ENCODE data around the gene KBTBD12. TPM values are rescaled to one million over a fixed set of nuclear protein-coding genes. Genes with fewer than 3 reads are reported as not detected.

The KBTBD12 gene
- total and polyA plus RNA-seq, 2 donors (not counting 3 experiments of a cell fraction or from before 2014, with no cell fraction given) = not detected

DNA sequence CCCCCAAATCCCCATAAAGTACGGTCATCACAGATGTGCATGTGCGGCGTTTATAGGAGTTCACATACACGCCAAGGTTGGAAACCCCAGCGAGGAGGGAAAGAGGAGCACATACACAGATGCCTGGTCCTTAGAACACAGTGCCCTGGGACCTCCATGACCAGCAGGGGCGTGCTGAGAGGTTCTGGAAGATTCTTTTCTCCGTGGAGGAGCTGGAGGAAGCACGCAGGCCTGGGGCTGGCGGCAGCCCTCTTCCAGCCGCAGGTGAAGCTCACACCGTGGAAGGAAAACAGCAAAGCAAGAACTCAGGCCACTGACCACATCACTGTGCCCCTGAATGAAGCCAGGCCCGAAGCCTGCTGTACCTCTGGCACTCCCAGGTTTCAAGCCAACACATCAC is 76.2 kb downstream of the KBTBD12 start:
- dilution Hi-C loops (cut with MboI; ENCODE audit: extremely low pct_ligation_motif_present, low sequenced_read_pairs) (no loop called here), intact Hi-C loops (cut with micrococcal nuclease) (no loop called here)
- BruUV-seq (replicated peaks) = no TSS peak
- FAIRE-seq = no peak
- ChIA-PET CTCF (interaction anchor here (1.0 kb wide), 1 partner anchor 10 kb away, joined by 3 read pairs; no protein-coding TSS in a partner anchor), POLR2A (no interaction called here)
- Histone ChIP-seq H3K27me3 (ENCODE audit: control insufficient read depth in 2 of 2, insufficient read depth in 2 of 2, low read length in 2 of 2) (peaks cover 0 to 1% of the 10 kb centered on the region in 2 experiments), H3K36me3 (ENCODE audit: control insufficient read depth in 2 of 2, extremely low read depth in 1 of 2, insufficient read depth in 2 of 2, low read length in 2 of 2) (no peaks in the 10 kb centered on the region), H3K4me1 (ENCODE audit: control insufficient read depth, extremely low read depth, insufficient read depth, low read length) (no peaks in the 10 kb centered on the region), H4K20me1 (replicated peaks; ENCODE audit: control insufficient read depth, extremely low read depth, insufficient read depth, low read length) (no peaks in the 10 kb centered on the region), H3K27ac (ENCODE audit: insufficient read depth, low read depth, low read length) (no peak overlapping the region), H2AFZ (ENCODE audit: low read depth, low read length) (no peak overlapping the region), H3K9me1 (replicated peaks; ENCODE audit: control insufficient read depth, extremely low read depth, insufficient read depth, low read length) (no peaks in the 10 kb centered on the region), H3K9ac (replicated peaks; ENCODE audit: extremely low read depth, insufficient read depth, low read length) (no peak overlapping the region), H3K4me2 (ENCODE audit: insufficient read depth, low read length) (no peak overlapping the region), H3K79me2 (ENCODE audit: control insufficient read depth, insufficient read depth, low read length) (no peaks in the 10 kb centered on the region), H3K9me3 (replicated peaks; ENCODE audit: control insufficient read depth, insufficient read depth, low read length) (no peaks in the 10 kb centered on the region), H3K4me3 (replicated peaks in 1 of 3; ENCODE audit: insufficient read depth in 1 of 3, low read depth in 1 of 3, low read length in 3 of 3) (no peak overlapping the region)
- no peak for DNase-seq (ENCODE audit: low read depth, low spot score)
- TF ChIP-seq FOS (IDR thresholded peaks at IDR 0.05; ENCODE audit: borderline replicate concordance, insufficient read depth, low read length) (no peak), EZH2 (IDR thresholded peaks at IDR 0.05; ENCODE audit: borderline replicate concordance, low read depth, low read length, severe bottlenecking) (no peak), POLR2AphosphoS5 (IDR thresholded peaks at IDR 0.05; ENCODE audit: insufficient read depth, low read depth, low read length) (no peak), GATA2 (IDR thresholded peaks at IDR 0.05; ENCODE audit: insufficient read depth, insufficient read length, low read depth, low read length) (no peak)

DNA sequence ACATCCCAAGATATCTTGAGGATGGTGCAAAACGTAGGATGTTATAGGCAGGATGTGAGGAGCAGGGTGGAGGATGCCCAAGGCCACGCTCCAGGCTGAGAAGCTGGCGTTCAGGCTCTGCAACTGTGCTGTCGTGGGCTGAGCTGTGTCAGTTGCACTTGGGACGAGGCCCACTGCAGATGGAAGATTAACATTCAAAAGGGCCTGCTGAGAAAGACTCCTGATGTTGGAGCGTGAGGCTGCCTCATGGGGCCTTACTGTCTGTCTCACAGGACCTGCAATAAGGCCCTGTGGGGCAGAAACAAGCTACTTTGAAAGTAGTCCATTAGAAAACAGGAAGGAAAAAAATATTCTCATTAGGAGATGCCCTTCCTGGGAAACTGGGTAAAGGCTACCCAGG is 76.6 kb downstream of the KBTBD12 start:
- Histone ChIP-seq H3K4me2 (ENCODE audit: insufficient read depth, low read length) (no peak overlapping the region), H4K20me1 (replicated peaks; ENCODE audit: control insufficient read depth, extremely low read depth, insufficient read depth, low read length) (no peaks in the 10 kb centered on the region), H3K79me2 (ENCODE audit: control insufficient read depth, insufficient read depth, low read length) (no peaks in the 10 kb centered on the region), H3K4me3 (replicated peaks in 1 of 3; ENCODE audit: insufficient read depth in 1 of 3, low read depth in 1 of 3, low read length in 3 of 3) (no peak overlapping the region), H3K27ac (ENCODE audit: insufficient read depth, low read depth, low read length) (no peak overlapping the region), H3K9me3 (replicated peaks; ENCODE audit: control insufficient read depth, insufficient read depth, low read length) (no peaks in the 10 kb centered on the region), H2AFZ (ENCODE audit: low read depth, low read length) (no peak overlapping the region), H3K27me3 (ENCODE audit: control insufficient read depth in 2 of 2, insufficient read depth in 2 of 2, low read length in 2 of 2) (peaks cover 0 to 1% of the 10 kb centered on the region in 2 experiments), H3K9ac (replicated peaks; ENCODE audit: extremely low read depth, insufficient read depth, low read length) (no peak overlapping the region), H3K9me1 (replicated peaks; ENCODE audit: control insufficient read depth, extremely low read depth, insufficient read depth, low read length) (no peaks in the 10 kb centered on the region), H3K36me3 (ENCODE audit: control insufficient read depth in 2 of 2, extremely low read depth in 1 of 2, insufficient read depth in 2 of 2, low read length in 2 of 2) (no peaks in the 10 kb centered on the region), H3K4me1 (ENCODE audit: control insufficient read depth, extremely low read depth, insufficient read depth, low read length) (no peaks in the 10 kb centered on the region)
- DNase-seq (ENCODE audit: low read depth, low spot score) (no peak), FAIRE-seq (no peak)
- TF ChIP-seq, protein P1, sequence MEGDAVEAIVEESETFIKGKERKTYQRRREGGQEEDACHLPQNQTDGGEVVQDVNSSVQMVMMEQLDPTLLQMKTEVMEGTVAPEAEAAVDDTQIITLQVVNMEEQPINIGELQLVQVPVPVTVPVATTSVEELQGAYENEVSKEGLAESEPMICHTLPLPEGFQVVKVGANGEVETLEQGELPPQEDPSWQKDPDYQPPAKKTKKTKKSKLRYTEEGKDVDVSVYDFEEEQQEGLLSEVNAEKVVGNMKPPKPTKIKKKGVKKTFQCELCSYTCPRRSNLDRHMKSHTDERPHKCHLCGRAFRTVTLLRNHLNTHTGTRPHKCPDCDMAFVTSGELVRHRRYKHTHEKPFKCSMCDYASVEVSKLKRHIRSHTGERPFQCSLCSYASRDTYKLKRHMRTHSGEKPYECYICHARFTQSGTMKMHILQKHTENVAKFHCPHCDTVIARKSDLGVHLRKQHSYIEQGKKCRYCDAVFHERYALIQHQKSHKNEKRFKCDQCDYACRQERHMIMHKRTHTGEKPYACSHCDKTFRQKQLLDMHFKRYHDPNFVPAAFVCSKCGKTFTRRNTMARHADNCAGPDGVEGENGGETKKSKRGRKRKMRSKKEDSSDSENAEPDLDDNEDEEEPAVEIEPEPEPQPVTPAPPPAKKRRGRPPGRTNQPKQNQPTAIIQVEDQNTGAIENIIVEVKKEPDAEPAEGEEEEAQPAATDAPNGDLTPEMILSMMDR (IDR thresholded peaks at IDR 0.05; ENCODE audit: extremely low read depth in 1 of 2, insufficient read depth in 1 of 2, low read depth in 1 of 2, low read length in 2 of 2) = no peak
- no peak for TF ChIP-seq JUN (IDR thresholded peaks at IDR 0.05; ENCODE audit: borderline replicate concordance, insufficient read depth, insufficient read length, low read depth)
- TF ChIP-seq POLR2AphosphoS5 (IDR thresholded peaks at IDR 0.05; ENCODE audit: insufficient read depth, low read depth, low read length) = no peak
- TF ChIP-seq POLR2A (IDR thresholded peaks at IDR 0.05; ENCODE audit: low read depth, low read length) = no peak
- no peak for TF ChIP-seq FOS (IDR thresholded peaks at IDR 0.05; ENCODE audit: borderline replicate concordance, insufficient read depth, low read length)
- TF ChIP-seq, protein P2, sequence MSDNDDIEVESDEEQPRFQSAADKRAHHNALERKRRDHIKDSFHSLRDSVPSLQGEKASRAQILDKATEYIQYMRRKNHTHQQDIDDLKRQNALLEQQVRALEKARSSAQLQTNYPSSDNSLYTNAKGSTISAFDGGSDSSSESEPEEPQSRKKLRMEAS (IDR thresholded peaks at IDR 0.05; ENCODE audit: insufficient read depth, insufficient read length) = no peak
- TF ChIP-seq GATA2 (IDR thresholded peaks at IDR 0.05; ENCODE audit: insufficient read depth, insufficient read length, low read depth, low read length) = no peak
- no peak for TF ChIP-seq EZH2 (IDR thresholded peaks at IDR 0.05; ENCODE audit: borderline replicate concordance, low read depth, low read length, severe bottlenecking)
- no peak for TF ChIP-seq MYC (IDR thresholded peaks at IDR 0.05; ENCODE audit: low read depth, low read length)
- intact Hi-C loops (cut with micrococcal nuclease) = no loop called here
- dilution Hi-C loops (cut with MboI; ENCODE audit: extremely low pct_ligation_motif_present, low sequenced_read_pairs) = no loop called here
- BruUV-seq (replicated peaks) = no TSS peak
- ChIA-PET CTCF (interaction anchor here (1.0 kb wide), 1 partner anchor 9 kb away, joined by 3 read pairs; no protein-coding TSS in a partner anchor), POLR2A (no interaction called here)
